Stimulated activated CD4-positive, alpha-beta T cell treated with anti-CD3 and anti-CD28 coated beads, Interleukin-15, amount 100 ng/mL, for 48 hours (primary cell): ENCODE results near the gene CPLANE2.
"Not testable (repeated sequence)": the region's sequence is repeated elsewhere in the genome, so short reads cannot be mapped to it uniquely, and the experiment has no call there.

Experiments
- DNase-seq, 2 donors: peaks; one replicate each; pipeline ENCODE4 v3.0.0-alpha.2; 2020; ENCODE audit warnings: low read depth in 2 of 2

CPLANE2 gene

DNA sequence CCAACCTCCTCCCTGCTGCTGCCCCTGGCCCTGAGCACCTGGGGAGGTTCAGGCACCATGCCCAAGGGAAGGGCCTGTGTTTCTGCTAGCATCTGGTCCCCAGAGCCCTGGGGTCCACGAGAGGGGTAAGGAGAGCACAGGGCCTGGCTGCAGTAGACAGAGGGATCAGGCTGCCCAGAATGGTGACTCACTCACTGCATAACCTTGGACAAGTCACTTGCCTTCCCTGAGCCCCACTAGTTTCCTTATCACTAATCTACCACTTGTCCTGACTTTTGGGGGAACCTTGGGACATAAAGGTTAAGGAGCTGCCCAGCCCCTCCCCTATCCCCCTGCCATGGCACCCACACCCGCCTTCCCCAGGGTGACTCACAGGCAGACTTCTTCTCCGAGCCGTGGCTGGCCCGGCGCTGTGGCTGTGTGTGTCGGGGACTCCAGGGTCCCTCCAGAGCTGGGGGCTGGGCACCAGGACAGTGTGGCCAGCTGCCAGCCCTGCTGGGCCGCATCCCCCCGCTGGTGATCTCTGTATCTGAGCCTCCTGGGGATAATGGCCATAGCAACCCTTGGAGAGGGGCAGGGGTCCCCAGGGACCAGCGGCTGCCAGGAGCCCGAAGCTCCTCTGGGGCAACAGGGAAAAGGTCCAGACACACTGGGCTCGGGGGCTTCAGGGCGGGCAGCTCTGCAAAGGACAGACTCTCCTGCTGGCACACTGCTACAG lies 28.6 kb downstream of the CPLANE2 start:
- DNase-seq, result no peak

DNA sequence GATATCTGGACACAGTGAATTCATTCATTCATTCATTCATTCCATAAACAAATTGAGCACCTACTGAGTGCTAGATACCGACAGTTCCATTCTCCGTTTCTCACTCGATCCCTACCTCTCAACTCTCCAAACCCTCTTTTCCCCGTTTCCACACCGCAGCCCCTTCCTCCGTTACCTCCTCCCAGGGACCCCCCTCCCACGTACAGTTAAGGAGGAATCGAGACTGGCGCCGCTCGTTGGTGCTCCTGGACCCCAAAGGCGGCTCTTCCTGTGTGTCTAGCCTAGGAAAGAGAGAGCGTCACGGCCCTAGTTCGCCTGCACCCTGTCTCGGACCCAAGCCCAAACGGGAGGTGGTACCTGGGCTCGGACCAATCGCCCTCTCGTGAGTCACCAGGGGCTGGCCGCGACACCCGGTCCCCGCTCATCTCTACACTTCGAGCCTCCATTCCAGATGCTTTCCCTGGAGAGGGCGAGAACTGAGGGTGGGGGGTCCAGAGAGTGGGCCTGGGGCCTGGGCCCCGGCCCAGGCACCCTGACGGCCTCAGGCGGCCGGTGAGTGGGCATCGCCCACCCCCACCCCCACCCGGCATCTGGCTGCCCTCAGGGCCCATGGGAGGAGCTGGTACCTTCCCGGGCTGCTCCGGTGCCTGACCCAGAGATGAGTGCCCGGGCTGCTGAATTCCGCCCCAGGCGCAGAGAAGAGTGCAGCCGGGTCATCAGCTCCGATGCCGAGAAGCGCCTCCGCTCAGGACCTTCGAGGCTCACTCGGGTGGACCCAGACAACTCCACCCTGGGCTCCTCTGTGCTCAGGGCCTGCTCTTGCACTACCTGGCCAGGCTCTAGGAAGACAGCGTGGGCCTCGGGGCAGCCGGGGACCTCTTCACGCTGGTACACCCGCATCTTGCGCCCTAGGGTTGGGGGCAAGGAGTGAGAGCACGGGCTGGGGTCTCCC lies 29.4 kb downstream of the CPLANE2 start:
- no peak for DNase-seq

DNA sequence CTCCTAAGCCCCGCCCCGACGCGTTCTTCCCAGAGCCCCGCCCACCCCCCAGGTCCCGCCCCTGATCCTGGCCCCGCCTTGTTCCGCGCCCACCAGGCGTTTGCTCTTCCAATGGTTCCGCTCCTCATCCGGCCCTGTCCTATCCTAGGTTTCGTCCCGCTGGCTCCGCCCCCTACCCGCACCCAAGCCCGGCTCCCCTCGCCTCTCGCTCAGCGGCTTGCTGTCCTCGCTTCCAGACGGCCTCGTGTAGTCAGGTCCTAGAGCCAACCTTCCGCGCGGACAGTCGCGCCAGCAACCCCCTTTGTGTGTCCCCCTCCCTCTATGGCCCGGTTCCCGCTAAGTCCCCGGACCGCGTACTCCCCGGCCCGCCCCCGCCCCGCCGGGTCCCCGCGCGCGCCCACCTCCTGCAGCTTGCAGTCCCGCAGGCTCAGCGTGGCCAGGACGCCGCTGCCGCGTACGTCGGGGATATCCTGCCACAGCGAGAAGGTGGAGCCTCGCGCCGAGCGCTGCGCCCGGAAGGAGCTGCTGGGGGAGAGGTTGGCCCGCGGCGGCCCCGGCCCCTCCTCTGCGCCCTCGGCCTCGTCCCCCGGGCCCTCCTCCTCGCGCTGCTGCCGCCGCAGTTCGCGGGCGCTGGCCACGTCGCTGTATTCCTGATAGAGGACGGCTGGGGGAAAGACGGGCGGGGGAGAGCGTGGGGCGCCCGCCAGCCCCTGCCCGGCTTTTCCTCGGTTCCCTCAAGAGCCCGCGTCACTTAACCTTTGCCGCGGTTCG lies 30.3 kb downstream of the CPLANE2 start:
- DNase-seq, result peak; percentile 91 to 93

DNA sequence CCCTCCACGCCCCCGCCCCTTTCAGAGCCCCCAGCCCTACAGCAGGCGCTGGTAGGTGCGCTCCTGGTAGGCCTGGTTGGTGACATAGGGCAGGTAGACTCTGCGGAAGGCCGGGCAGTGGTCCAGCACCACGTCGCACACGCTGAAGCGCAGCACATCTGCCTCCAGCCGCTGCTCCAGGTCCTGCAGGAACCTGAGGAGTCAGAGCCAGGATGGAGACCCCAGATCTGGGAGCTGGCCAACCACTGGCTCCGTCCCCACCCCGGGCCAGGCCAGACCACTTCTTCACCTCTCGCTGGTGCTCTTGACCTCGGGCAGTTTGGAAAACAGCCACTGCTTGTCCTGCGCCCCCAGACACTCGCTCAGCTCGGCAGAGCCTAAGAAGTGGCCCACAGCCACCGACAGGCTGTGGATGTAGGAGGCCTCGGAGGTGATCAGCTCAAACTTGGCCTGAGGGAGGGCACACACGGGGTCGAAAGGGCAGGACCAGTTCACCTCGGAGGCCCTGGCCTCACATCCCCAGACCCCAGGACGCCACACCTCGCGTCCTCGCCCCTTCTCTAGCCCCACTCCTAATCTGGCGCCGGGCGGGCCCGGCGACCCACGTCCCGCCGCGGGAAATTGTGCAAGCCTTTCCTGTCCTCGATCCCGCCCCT lies 31.0 kb downstream of the CPLANE2 start:
- no peak for DNase-seq

DNA sequence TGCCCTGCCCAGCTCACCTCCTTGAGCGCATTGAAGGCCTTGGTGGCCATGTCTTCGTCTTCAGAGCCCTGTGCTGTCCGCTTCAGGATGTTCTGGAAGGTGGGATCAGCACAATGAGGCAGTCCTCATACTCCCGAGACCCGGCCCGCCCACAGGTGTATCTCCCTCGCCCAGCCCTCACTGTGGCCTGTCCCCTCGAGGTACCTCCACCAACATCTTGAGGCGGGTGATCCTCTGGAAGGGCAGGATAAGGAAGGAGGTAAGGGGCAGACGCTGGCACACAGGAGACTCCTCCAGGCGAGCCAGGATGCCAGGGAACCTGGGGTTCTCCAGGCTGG lies 31.7 kb downstream of the CPLANE2 start:
- no peak for DNase-seq

DNA sequence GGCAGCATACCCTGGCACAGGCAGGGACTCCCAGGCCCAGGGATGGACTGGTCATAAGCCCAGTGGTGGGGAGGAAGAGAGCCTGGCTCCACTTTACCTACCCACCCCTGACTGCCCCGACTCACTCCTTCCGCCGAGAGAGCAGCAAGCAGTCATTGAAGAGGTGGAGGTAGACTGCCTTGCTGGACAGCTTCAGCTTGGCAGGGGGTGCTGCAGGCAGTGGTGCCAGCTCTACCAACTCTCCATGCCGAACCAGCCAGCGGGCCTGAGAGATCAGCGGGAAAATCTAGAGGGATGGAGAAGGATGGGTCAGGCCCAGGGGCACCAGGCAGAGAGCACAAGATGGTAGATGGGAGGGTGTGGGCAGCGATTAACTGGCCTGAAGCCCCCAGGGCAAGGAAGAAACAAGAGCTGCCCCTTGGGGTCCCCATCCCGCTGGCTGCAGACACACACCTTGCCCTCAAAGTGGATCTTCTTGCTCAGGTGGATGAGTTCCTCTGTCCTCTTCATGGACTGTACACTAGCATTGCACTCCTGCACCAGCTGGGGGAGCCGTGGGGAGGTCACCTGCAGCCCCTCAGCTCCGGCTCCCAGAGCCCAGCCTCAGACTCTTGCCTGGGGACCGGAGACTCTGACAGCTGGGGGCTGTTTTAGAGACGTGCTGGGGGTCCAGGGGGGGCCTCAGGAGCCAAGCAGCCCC lies 32.2 kb downstream of the CPLANE2 start:
- no peak for DNase-seq

DNA sequence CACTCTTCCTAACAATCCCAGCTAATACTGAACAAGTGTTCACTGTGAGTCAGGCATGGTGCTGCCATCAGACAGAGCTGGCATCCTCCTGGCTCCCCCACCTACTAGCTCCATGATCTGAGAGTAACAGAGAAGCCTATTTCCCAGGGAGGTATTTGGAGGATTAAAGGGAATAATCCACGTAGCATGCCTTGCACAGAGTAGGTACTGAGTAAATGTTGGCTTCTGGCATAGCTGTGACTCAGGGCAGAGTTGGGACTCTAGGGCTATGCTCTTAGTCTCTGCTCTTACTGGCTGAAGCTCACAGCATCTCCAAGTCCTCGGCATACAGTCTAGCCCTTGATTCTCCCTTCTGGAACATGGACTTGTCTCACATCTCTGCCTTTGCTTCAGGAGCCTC lies 32.8 kb downstream of the CPLANE2 start:
- DNase-seq, result no peak

DNA sequence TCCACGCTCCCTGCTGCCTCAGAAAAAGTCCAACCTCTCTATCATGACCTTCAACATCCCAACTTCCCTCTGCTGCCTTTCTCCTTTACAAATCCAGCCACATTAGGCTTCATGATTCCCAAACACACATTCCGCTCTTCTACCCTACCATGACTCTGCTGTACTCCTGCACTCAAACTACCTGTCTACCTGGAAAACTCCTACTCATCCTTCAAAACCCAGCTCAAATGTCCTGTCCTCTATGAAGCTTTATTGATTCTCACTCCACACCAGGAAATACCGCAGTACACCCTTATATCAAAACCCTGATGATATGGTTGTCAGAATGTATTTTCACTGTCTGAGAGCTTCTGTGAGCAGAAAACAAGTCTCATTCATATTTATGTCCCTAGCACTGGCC lies 33.4 kb downstream of the CPLANE2 start:
- DNase-seq, result no peak

DNA sequence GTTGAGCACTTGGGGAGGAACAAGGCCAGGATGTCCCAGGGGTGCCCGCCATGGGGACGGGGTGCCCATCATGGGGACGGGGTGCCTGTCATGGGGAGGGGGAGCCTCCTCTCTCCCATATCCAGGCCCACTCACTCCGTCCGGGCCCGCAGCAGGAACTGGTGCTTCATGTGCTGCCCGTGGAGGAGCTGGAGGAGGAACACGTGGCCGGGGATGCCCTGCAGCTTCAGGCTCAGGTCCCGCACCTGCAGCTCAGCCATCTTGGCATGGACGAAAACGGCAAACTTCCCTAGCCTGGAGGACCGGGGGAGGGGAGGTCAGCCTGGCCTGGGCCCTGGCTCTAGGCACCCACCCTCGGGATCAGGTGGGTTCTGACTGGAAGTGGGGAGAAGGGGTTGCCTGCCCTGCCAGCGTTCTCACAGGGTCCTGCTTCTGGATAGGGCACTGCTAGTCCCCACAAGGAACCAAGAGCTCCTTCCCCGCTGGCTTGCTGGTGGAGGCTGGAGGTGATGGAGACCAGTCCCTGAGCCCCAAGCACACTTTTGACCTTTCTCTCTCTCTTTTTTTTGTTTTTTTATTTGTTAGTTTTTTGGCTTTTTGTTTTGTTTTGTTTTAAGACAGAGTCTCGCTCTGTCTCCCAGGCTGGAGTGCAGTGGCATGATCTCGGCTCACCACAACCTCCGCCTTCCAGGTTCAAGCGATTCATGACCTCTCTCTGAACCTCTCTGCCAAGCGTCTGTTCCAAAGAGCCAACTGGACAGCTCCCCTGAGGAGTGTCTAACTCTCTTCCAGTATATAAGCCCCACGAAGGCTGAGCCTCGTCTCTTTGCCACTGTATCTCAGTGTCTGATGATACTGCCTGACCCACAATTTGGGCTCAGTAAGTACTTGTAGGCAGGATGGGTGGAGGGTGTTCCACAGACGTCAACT lies 34.4 kb downstream of the CPLANE2 start:
- DNase-seq, result no peak

DNA sequence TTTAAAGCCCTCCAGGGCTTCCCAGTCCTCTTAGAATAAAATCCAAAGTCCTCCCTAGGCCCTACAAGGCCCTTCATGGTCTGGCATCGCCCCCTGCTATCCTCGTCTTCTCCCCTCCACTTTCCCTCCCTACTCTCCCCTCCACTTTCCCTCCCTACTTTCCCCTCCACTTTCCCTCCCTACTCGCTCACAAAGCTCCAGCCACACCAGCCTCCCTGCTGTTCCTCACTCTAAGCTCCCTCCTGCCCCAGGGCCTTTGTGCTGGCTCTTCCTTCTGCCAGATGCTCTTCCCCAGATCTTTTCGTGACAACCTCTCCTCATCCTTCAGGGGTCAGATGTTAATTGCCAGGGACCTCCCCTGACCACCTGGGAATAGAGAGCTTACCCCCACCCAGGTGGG lies 37.3 kb downstream of the CPLANE2 start:
- DNase-seq, result no peak

DNA sequence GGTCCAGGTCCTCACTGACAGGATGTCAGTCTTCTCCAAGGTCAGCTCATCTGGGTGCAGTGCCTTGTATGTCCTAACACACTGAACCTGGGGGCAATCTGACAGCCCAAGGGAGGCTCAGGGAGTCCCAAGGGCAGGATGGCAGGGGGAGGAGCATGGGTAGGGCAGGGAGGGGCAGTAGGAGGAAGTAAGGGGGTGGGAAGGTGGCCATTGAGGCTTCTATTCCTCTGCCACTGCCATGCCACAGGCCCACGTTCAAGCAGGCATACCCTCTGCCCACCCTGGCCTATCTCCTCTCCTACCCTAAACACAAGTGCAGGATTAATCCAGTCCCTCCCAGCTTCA lies 37.9 kb downstream of the CPLANE2 start:
- DNase-seq, result no peak

DNA sequence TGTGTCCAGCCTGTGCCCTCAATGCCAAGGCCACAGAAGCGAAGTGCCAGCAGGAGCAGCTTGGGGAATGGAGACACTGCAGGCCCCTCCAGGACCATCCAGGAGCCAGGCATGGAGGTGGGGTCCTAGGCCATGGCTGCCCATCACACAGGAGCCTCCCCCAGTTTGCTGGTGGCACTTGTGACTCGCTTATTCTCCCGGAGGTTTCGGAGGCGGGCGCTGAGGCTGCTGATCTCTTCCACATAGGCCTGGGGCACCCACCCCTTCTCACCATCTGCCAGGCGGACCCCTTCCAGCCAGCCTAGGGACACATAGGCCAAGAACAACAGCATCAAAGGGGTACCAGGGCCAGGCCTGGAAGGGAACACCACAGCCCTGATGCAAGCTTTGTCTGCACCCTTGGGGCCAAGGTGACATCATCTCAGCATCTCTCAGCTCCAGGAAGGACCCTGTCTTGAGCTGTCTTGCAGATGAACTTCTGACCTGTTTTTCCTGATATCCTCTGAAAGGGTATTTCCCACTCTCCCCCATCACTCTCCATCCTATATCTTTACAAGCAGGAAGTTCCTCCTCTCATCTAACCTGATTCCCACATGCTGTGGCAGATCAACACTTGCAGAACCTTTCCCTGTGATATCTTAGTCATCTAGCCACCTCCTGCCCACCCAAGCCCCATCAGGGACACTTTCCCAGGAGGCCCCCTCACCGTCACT lies 38.4 kb downstream of the CPLANE2 start:
- DNase-seq, result no peak

DNA sequence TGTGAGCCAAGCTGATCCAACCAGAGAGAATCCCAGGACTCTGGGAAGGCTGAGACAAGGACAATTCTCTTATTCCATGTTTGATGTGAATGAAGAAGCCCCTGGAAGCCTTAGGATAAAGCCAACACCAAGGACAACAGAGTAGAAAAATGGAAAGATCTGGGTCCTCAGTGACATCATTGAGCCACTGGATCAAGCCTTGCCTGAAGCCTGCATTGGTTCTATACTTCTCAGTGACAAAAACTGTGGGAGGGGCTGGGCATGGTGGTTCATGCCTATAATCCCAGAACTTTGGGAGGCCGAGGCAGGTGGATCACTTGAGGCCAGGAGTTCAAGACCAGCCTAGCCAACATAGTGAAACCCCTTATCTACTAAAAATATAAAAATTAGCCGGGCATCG lies 40.1 kb downstream of the CPLANE2 start:
- no peak for DNase-seq

DNA sequence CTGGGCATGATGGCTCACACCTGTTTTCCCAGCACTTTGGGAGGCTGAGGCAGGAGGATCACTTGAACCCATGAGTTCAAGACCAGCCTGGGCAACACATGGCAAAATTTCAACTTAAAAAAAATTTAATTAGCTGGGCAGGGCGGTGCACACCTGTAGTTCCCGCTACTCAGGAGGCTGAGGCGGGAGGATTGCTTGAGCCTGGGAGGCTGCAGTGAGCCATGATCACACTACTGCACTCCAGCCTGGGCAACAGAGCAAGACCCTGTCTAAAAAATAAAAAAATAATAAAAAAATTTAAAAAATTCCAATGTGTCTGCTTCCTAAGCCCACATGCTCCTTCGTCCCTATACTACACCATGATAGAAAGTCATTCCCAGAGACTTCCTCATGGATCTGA lies 40.8 kb downstream of the CPLANE2 start:
- DNase-seq, result not testable (repeated sequence)

DNA sequence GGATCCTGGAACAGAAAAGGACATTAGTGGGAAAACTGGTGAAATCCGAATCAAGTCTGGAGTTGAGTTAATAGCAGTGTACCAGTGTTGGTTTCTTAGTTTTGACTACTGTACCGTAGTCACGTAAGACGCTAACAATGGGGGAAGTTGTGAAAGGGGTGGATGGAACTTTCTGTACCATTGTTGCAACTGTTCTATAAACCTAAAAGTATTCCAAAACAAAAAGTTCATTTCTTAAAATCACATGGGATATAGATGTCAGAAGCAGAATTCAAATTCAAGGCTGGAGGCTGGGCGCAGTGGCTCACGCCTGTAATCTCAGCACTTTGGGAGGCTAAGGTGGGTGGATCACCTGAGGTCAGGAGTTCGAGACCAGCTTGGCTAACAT lies 41.5 kb downstream of the CPLANE2 start:
- DNase-seq, result no peak

DNA sequence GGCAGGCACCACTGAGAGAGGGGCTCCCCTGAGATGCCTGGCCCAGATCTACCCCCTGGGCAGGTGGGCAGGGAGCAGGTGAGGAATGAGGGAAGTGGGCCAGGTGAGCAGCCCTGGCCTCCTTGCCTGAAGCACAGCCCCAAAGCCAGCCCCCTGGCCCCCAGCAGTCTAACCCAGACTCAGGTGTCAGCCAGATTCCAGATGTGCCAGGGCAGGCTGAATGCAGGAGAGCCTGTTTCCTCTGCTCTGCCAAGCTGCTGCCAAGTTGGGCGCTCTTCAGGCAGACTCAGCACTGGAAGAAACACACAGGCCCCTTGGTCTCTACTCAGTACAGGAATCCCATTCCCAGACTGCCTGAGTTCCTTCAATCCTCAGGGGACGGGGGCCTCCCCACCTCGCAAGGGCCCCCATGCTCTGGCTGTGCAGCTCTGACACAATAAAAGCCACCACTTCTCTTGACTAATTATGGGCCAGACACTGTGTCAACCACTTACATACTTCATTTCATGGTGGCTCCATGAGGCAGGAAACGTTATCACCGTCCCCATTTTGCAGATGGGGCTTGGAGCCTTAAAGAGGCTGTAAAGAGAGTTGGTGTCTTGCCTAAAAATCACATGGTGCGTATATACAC lies 45.0 kb downstream of the CPLANE2 start:
- no peak for DNase-seq

DNA sequence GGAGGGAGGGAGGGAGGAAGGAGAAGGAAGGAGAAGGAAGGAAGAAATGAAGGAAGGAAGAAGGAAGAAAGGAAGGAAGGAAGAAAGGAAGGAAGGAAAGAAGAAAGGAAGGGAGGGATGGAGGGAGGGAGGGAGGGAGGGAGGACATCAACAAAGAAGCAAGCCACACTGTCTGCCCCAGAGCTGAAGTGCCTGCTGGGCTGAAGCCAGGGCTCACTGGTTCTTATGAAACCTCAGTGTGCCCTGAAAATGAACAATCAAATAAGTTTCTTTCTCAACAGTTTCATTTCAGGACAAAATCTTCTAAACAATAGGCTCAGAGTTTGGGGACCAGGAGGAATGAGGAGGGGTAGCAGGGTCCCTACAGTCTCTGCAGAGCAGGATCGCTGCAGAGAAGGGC lies 45.7 kb downstream of the CPLANE2 start:
- no peak for DNase-seq

DNA sequence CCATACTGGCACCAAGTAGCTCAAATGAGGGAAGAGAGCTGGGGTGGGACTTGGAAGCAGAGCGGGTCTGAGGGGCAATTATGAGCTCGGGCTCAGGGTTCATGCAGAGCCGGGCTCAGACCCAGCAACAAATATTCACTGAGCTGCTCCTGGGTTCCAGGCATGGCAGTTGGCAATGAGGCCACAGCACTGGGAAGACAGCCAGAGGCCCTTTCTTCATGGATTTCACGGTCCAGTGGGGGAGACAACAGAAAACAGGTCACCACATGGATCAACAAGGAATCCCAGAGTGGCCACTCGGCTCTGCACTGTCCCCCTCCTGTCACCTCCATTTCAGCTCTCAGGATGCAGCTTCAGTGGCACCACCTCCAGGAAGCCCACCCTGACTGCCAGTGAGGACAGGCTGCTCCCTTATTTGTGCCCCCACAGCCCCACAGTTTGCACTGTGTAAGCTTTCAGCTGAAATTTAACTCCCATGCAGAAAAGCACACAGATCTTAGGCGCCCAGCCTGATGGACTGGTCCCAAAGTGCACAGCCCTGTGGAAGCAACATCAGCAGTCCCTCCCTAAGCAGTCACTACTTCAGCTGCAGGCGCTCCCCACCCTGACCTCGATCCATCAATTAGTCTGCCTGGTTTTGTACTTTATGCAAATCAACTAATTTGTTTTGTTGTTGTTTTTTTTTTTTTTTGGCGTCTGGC lies 46.9 kb downstream of the CPLANE2 start:
- no peak for DNase-seq

DNA sequence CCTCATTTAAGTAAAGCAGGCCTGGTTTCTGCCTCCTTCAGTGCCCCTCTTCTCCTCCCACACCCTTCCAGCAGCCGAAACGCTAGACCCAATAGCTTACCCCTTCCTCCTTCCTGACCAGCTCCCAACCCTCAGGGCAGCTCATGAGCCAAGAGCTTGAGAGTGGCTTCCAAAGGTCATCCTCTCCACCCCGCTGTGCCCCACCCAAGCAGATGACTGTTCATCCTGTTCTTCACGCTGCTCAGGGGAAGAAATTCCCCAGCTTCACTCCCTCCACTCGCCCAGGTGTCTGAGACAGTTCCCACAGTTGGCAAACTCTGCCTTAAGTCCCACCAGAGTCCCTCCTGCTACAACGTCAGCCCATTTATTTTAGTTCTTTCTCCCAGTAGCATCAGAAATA lies 48.0 kb downstream of the CPLANE2 start:
- no peak for DNase-seq
